HG02763 (cell line): ENCODE results near the gene HAVCR1.
"Not testable (repeated sequence)": the region's sequence is repeated elsewhere in the genome, so short reads cannot be mapped to it uniquely, and the experiment has no call there.

Experiments
- ATAC-seq: cut with Tn5 transposase; IDR thresholded peaks from one replicate; pipeline ENCODE4 v1.9.1; 2021; ENCODE audit warnings: mild to moderate bottlenecking, moderate library complexity; ENCODE audit not compliant: unreplicated experiment

HAVCR1 gene

GRCh38 chr5:157059093-157059539, at the start of gene HAVCR1:
Gene HAVCR1 (minus strand): TSS chr5:157059116. CDS start chr5:157057943, 1,173 bp downstream.
- peak; percentile 48 for ATAC-seq

GRCh38 chr5:157107508-157107907, 48.6 kb upstream of the HAVCR1 start:
- no peak for ATAC-seq

GRCh38 chr5:157106630-157107461, 47.9 kb upstream of the HAVCR1 start:
- ATAC-seq: no peak

- ATAC-seq: no peak
These were observed 41.3 kb upstream of the HAVCR1 start for GRCh38 chr5:157100140-157100679.

- ATAC-seq: peak; percentile 56
These were observed 29.6 kb upstream of the HAVCR1 start for GRCh38 chr5:157088342-157088990.

- no peak for ATAC-seq
These were observed 27.9 kb upstream of the HAVCR1 start for GRCh38 chr5:157086751-157087359.

- no peak for ATAC-seq
These were observed 27.0 kb upstream of the HAVCR1 start for GRCh38 chr5:157085930-157086329.

GRCh38 chr5:157080286-157080685, 21.4 kb upstream of the HAVCR1 start:
- no peak for ATAC-seq

- ATAC-seq: no peak
These were observed 17.6 kb upstream of the HAVCR1 start for GRCh38 chr5:157076558-157076957.

- no peak for ATAC-seq
These were observed 13.6 kb upstream of the HAVCR1 start for GRCh38 chr5:157072508-157072907.

GRCh38 chr5:157069949-157070348, 11.0 kb upstream of the HAVCR1 start:
- no peak for ATAC-seq

- ATAC-seq: no peak
These were observed 9.9 kb upstream of the HAVCR1 start for GRCh38 chr5:157068785-157069184.

- ATAC-seq: no peak
These were observed 9.4 kb upstream of the HAVCR1 start for GRCh38 chr5:157068339-157068738.

GRCh38 chr5:157067005-157067404, 8.1 kb upstream of the HAVCR1 start:
- no peak for ATAC-seq

GRCh38 chr5:157066080-157066479, 7.2 kb upstream of the HAVCR1 start:
- no peak for ATAC-seq

- no peak for ATAC-seq
These were observed 5.0 kb upstream of the HAVCR1 start for GRCh38 chr5:157063776-157064430.

- no peak for ATAC-seq
These were observed 975 bp upstream of the HAVCR1 start for GRCh38 chr5:157059891-157060290.

GRCh38 chr5:157057459-157058370, 1.2 kb downstream of the HAVCR1 start:
- no peak for ATAC-seq

- ATAC-seq: not testable (repeated sequence)
These were observed 2.1 kb downstream of the HAVCR1 start for GRCh38 chr5:157056848-157057247.
